Glomerular endothelial cell (primary cell): ENCODE data around the gene CDIPT. TPM values are rescaled to one million over a fixed set of nuclear protein-coding genes. Genes with fewer than 3 reads are reported as not detected.
"Not testable (repeated sequence)": the region's sequence is repeated elsewhere in the genome, so short reads cannot be mapped to it uniquely, and the experiment has no call there.

ENCODE experiments used
- DNase-seq: peaks from one replicate; pipeline ENCODE4 v3.0.0-alpha.2; 2011; ENCODE audit warnings: low read depth, low spot score; ENCODE audit errors: extremely low read depth
- total RNA-seq: library from RNA; depleted of rRNA; stranded (reverse); fragments of >200 nt; gene quantifications from 2 replicates; pipeline ENCODE4 v1.2.3, GENCODE V29; 2015

The CDIPT gene
- total RNA-seq, 1 donor from 2014 or later = 90.4 TPM

- no peak for DNase-seq
These were observed 27.1 kb downstream of the CDIPT start for GRCh38 chr16:29835926-29836325.

- DNase-seq = no peak
These were observed 28.9 kb downstream of the CDIPT start for GRCh38 chr16:29834079-29834478.

DNA sequence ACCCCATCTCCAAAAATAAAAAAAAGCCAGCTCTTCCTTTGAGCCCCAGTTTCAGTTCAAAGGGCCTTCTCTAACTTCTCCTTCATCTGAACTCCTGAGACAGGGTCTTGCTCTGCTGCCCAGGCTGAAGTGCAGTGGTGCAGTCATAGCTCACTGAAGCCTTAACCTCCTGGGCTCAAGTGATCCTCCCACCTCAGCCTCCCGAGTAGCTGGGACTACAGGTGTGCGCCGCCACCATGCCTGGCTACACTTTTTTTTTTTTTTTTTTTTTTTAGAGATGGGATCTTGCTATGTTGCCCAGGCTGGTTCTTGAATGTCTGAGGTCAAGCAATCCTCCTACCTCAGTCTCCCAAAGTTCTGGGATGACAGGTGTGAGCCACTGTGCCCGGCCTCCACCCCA is 29.8 kb downstream of the CDIPT start:
- DNase-seq = not testable (repeated sequence)

DNA sequence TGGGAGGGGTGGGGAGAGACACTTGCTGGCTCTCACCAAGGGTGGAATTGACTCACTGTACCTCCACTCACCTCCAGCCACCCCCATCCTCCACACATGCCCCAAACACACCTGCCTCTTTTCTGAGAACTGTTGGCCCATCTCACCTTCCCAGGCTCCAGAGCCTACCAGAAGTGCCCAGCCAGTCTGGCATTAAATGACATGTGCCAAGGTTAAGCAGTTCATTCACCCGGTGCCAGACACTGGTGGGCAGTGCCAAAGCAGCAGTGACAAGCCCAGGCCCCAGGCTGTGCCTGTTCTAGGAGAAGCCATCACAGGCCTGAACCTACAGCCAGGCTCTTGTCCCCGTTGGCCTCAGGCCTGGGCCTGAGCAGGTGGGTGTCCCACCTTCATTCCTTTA is 31.5 kb downstream of the CDIPT start:
- DNase-seq = no peak

GRCh38 chr16:29830774-29831173 is 32.3 kb downstream of the CDIPT start:
- no peak for DNase-seq

GRCh38 chr16:29826342-29826695 is 36.7 kb downstream of the CDIPT start:
- no peak for DNase-seq

- no peak for DNase-seq
These were observed 37.6 kb downstream of the CDIPT start for GRCh38 chr16:29825145-29826044.

DNA sequence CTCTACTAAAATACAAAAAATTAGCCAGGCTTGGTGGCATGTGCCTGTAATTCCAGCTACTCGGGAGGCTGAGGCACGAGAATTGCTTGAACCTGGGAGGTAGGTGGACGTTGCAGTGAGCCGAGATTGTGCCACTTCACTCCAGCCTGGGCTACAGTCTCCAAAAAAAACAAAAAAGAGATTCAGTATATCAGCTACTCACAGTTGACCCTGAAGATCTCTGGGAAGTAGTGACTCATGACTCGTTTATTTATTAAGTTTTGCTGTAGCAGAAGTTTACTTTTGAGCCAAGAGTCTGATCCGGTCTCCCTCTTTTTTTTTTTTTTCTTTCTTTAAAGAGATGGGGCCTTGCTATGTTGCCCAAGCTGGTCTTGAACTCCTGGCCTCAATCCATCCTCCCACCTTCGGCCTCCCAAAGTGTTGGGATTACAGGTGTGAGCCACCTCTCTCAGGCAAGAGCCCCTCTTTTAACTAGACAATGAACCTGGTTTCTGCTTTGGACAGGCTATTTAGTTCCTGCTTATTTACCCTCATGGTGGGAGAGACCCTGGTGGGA is 38.4 kb downstream of the CDIPT start:
- no peak for DNase-seq

DNA sequence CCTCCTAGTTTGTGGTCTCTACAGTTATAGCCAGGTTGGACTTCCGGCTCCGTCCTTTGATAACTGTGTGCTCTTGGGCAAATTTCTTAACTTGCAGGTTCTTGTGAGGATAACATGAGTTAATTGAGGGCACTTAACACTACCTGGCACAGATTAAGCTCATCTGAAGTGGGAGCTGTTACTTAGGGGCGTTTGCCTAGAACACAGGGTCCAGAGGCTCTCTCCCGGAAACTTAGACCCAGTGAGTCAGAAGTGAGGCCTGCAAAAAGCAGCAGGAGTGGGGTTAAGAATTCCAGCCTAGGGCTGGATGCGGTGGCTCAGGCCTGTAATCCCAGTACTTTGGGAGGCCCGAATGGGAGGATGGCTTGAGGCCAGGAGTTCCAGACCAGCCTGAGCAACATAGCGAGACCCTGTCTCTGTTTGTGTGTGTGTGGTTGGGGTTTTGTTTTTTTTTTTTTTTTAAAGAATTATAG is 41.3 kb downstream of the CDIPT start:
- DNase-seq = no peak

DNA sequence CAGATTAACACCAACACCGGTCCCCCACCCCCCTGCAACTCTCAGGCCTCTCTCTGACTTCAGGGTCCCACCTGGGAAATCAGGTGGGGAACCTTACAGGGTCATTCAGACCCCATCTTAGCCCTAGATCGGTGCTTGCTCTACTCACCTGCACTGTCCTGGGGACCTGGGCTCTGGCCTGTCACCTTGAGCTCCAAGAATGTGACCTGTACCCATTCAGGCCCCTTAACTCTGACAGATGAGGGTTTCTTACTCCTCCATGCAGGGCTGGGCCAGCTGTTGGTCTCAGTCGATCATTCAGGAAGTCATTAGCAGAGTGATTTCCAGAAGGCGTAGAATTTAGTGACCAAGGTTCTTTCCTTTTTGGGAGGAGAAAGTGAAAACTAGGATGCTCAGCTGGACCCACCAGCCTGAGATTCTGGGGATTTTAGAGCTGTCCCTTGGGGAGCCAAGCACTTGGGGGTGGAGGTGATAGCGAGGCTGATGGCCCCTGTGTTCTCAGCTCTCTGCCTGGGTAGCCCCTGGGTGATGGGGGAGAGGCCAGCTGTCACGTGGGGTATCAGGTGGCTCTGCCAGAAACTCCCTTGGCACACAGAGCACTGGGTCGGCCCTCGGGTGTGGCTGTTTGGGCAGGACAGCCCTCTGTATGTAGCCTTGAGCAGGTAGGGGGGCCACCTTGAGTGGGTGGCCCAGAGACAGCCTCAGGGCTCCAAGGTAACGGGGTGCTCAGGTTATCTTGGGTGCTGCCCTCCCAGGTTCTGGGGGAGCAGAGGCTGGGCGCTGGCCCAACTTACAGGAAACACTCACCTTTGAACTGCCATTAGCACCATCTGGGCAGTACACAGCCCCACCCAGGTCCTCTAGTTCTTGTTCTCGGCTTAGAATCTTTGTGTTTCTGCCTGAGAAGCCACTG is 42.0 kb downstream of the CDIPT start:
- DNase-seq = no peak

GRCh38 chr16:29820271-29820701 is 42.7 kb downstream of the CDIPT start, which contains the start of gene MVP:
Gene MVP (plus strand): TSS chr16:29820462. CDS start chr16:29830550, 10,088 bp downstream.
- DNase-seq = no peak

DNA sequence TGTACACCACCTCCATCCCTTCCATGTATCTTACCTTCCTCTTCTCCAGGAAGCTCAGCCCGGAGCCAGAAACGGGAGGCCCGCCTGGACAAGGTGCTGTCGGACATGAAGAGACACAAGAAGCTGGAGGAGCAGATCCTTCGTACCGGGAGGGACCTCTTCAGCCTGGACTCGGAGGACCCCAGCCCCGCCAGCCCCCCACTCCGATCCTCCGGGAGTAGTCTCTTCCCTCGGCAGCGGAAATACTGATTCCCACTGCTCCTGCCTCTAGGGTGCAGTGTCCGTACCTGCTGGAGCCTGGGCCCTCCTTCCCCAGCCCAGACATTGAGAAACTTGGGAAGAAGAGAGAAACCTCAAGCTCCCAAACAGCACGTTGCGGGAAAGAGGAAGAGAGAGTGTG is 43.5 kb downstream of the CDIPT start:
- DNase-seq = no peak

GRCh38 chr16:29818082-29818481 is 44.9 kb downstream of the CDIPT start:
- DNase-seq = no peak

GRCh38 chr16:29816694-29817441 is 46.2 kb downstream of the CDIPT start:
- DNase-seq = no peak

- peak; percentile 95 for DNase-seq
These were observed 47.0 kb downstream of the CDIPT start, which contains the start of gene PAGR1 for GRCh38 chr16:29815793-29816693. Gene PAGR1 (plus strand): TSS chr16:29816152. CDS start chr16:29816526, 374 bp downstream.

- DNase-seq = no peak
These were observed 47.8 kb downstream of the CDIPT start for GRCh38 chr16:29815032-29815721.

GRCh38 chr16:29814592-29814991 is 48.4 kb downstream of the CDIPT start:
- no peak for DNase-seq
